B cell (primary cell): Measurements from ENCODE around the gene NFKBIA. TPM values are rescaled to one million over a fixed set of nuclear protein-coding genes. Genes with fewer than 3 reads are reported as not detected.

Source experiments
- ATAC-seq: fragments of 200-7000 bp; cut with Tn5 transposase; one replicate; pipeline ENCODE4 v1.10.0; 2021; ENCODE audit warnings: low read depth, mild to moderate bottlenecking, moderate number of reproducible peaks, moderate library complexity
- CTCF ChIA-PET: fragments of 350-600 bp; sonication (Branson Sonifier 250); formaldehyde crosslinking; loops from one replicate; lab custom pipeline; 2021; ENCODE audit warnings: antibody characterized with exemption, inconsistent platforms; lab: Charles Lee
- POLR2A ChIA-PET: fragments of 350-600 bp; sonication (Branson Sonifier 250); formaldehyde crosslinking; loops from one replicate; lab custom pipeline; 2021; ENCODE audit warnings: antibody characterized with exemption; lab: Charles Lee
- DNase-seq: peaks from one replicate; pipeline ENCODE4 v3.0.0; 2013
- H2AFZ ChIP-seq: 2 replicates; pipeline ENCODE4 v1.6.1; 2012; ENCODE audit warnings: mild to moderate bottlenecking, low read depth, low read length; ENCODE audit not compliant: insufficient read depth, poor library complexity, severe bottlenecking
- H3K27ac ChIP-seq, 2 donors: 1 replicate in 1 of 2; 2 replicates in 1 of 2; pipeline ENCODE4 v1.5.1; 2012 to 2013; ENCODE audit warnings: low read length in 2 of 2, mild to moderate bottlenecking in 2 of 2, moderate library complexity in 1 of 2
- H3K27me3 ChIP-seq, 4 experiments: fragments of 200-600 bp in 1 of 4; sonication (generic) in 1 of 4; replicated peaks in 1 of 4; 1 replicate in 2 of 4; 2 replicates in 2 of 4; pipeline versions ENCODE4 v1.6.1 to v1.7.0; 2013 to 2016; ENCODE audit warnings: low read length in 3 of 4, mild to moderate bottlenecking in 2 of 4, mixed read lengths in 1 of 4, moderate library complexity in 1 of 4; ENCODE audit not compliant: insufficient read depth in 4 of 4, control insufficient read depth in 3 of 4; ENCODE audit errors: control extremely low read depth in 1 of 4
- H3K36me3 ChIP-seq, 2 experiments: replicated peaks in 1 of 2; 1 replicate in 1 of 2; 2 replicates in 1 of 2; pipeline versions ENCODE4 v1.6.1 to v1.7.1; 2013; ENCODE audit warnings: low read length in 1 of 2; ENCODE audit not compliant: insufficient read depth in 2 of 2, control insufficient read depth in 1 of 2; ENCODE audit errors: control extremely low read depth in 1 of 2, extremely low read depth in 1 of 2
- H3K4me1 ChIP-seq, 2 donors: fragments of 200-600 bp in 1 of 2; sonication (generic) in 1 of 2; 1 replicate in 1 of 2; 2 replicates in 1 of 2; pipeline versions ENCODE4 v1.5.1 to v1.6.1; 2013 to 2017; ENCODE audit warnings: low read length in 2 of 2; ENCODE audit not compliant: control insufficient read depth in 2 of 2, insufficient read depth in 2 of 2
- H3K4me2 ChIP-seq: replicated peaks from 2 replicates; pipeline ENCODE3; 2012; ENCODE audit warnings: mild to moderate bottlenecking, low read depth, low read length; ENCODE audit not compliant: poor library complexity, severe bottlenecking
- H3K4me3 ChIP-seq, 5 experiments: fragments of 200-600 bp in 1 of 5; sonication (generic) in 1 of 5; 1 replicate in 3 of 5; 2 replicates in 2 of 5; pipeline versions ENCODE4 v1.5.1 to v1.7.0; 2011 to 2016; ENCODE audit warnings: low read length in 4 of 5, mild to moderate bottlenecking in 4 of 5, low read depth in 2 of 5, control low read depth in 1 of 5, moderate library complexity in 1 of 5; ENCODE audit not compliant: insufficient read depth in 1 of 5; ENCODE audit errors: control extremely low read depth in 1 of 5, extremely low read depth in 1 of 5
- H3K79me2 ChIP-seq: fragments of 200-600 bp; sonication (generic); one replicate; pipeline ENCODE4 v1.6.0; 2016; ENCODE audit warnings: low read length; ENCODE audit not compliant: control insufficient read depth, insufficient read depth
- H3K9ac ChIP-seq: fragments of 200-600 bp; sonication (generic); 2 replicates; pipeline ENCODE4 v1.6.1; 2017; ENCODE audit warnings: mild to moderate bottlenecking, low read length, moderate library complexity
- H3K9me3 ChIP-seq, 3 donors: one replicate each; pipeline versions ENCODE4 v1.6.1 to v1.7.1; 2013; ENCODE audit warnings: low read length in 2 of 3; ENCODE audit not compliant: control insufficient read depth in 2 of 3, insufficient read depth in 1 of 3; ENCODE audit errors: control extremely low read depth in 1 of 3
- H4K20me1 ChIP-seq: 2 replicates; pipeline ENCODE4 v1.6.0; 2012; ENCODE audit warnings: mild to moderate bottlenecking, low read length; ENCODE audit not compliant: insufficient read depth, control insufficient read depth, poor library complexity, severe bottlenecking
- H3K27ac Mint-ChIP-seq: one replicate; pipeline ENCODE4 v1.8.0; 2021; ENCODE audit warnings: mixed read lengths
- H3K27me3 Mint-ChIP-seq: one replicate; pipeline ENCODE4 v1.8.0; 2021; ENCODE audit warnings: mixed read lengths
- H3K4me1 Mint-ChIP-seq: one replicate; pipeline ENCODE4 v1.8.0; 2021; ENCODE audit warnings: mixed read lengths
- H3K4me3 Mint-ChIP-seq: one replicate; pipeline ENCODE4 v1.8.0; 2021; ENCODE audit warnings: mixed read lengths
- H3K9me3 Mint-ChIP-seq: one replicate; pipeline ENCODE4 v1.8.0; 2022; ENCODE audit warnings: mixed read lengths; ENCODE audit not compliant: insufficient read depth
- EZH2 ChIP-seq: IDR thresholded peaks from 2 replicates; pipeline ENCODE4 v1.6.1; 2012; ENCODE audit warnings: borderline replicate concordance, low read depth, mild to moderate bottlenecking, moderate library complexity, low read length; ENCODE audit not compliant: insufficient read depth, poor library complexity, severe bottlenecking
- whole genome bisulfite sequencing: methylation state at CpG from one replicate; pipeline ENCODE4 v1.1.5; 2013; ENCODE audit warnings: missing lambda C conversion rate; ENCODE audit not compliant: insufficient coverage; 5-methylcytosine and 5-hydroxymethylcytosine counted together
- intact Hi-C: fragments of 100-400 bp; cut with micrococcal nuclease; formaldehyde crosslinking; loops from one replicate; pipeline ENCODE4 v1.10.0; 2022
- polyA plus RNA-seq: library from polyadenylated mRNA; depleted of rRNA; stranded (reverse); fragments of >200 nt; gene quantifications from 2 replicates; pipeline ENCODE4 v1.2.3, GENCODE V29; 2012
- total RNA-seq, 2 donors: library from RNA; stranded (reverse); fragments of 120-200 nt in 1 of 2; gene quantifications; 1 replicate in 1 of 2; 2 replicates in 1 of 2; pipeline versions ENCODE4 v1.2.3 to v1.2.4, GENCODE V29; 2013 to 2022
- TF ChIP-seq, protein P1 (sequence below): fragments of 200-600 bp; IDR thresholded peaks from one replicate; pipeline ENCODE4 v1.8.0; 2022; ENCODE audit warnings: antibody characterized with exemption, mild to moderate bottlenecking

The NFKBIA gene
- total and polyA plus RNA-seq, 2 donors (not counting 1 experiment from before 2014, with no cell fraction given) = 308 to 3,195 TPM

DNA sequence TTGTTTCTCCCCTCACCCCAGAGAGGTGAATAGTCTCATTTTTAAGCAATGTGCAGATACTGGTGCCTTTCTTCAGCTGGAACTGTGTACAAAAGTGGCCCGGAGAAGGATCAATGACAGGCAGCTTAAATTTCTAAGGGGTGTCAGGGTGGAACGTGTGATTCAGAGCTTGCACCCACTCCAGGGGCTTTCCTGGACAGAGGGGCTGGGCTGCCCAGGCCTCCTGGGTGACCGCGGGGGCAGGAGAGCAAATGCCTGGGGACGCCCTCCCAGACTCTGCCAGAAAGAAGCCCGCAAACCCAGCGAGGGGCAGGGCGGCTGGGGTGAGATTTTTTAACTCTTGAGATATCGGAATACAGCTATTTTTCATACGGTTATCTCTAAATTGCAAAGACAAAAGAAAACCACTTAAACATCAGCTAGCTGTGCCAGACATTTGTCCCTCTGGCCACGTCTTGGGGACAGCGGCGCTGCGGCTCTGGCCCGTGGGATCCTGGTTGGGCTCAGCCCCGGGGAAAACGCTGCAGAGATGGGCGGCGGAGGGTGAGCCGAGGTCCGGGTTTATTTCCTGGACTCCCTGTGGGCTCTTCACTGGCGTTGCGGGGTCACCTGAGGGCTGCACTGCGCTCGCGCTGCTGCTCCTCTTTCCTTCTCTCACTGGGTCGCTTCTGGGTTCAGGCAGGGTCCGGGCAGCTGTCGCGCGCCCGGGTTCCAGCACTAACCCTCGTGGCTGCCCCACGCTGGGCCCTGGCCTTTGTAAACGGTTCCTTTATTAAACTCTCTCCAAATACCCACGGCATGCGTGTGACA is 35.8 kb downstream of the NFKBIA start:
- Histone ChIP-seq H2AFZ (no peak overlapping the region), H3K36me3 (no peaks in the 10 kb centered on the region), H3K27me3 (no peaks in the 10 kb centered on the region), H3K9me3 (peaks cover 0 to 13% (median 0%) of the 10 kb centered on the region in 3 donors), H3K4me2 (no peak overlapping the region), H3K27ac (peak overlapping the region in 1 of 2 donors; percentile 21), H3K4me1 (peaks cover 26% of the 10 kb centered on the region in 2 donors), H4K20me1 (no peaks in the 10 kb centered on the region), H3K9ac (no peak overlapping the region), H3K79me2 (no peaks in the 10 kb centered on the region), H3K4me3 (no peak overlapping the region)
- ChIA-PET CTCF (interaction anchor here (0.7 to 1.4 kb wide), 2 partner anchors 33 to 139 kb away, joined by 3 read pairs; no protein-coding TSS in a partner anchor), POLR2A (interaction anchor here (2.5 kb wide), 1 partner anchor 35 kb away, joined by 12 read pairs; the partner anchor contains the start of gene NFKBIA)
- Mint-ChIP-seq H3K4me3 (no peak overlapping the region), H3K27ac (no peak overlapping the region), H3K4me1 (peaks cover 29% of the 10 kb centered on the region), H3K27me3 (no peaks in the 10 kb centered on the region), H3K9me3 (peaks cover 4% of the 10 kb centered on the region)
- no peak for DNase-seq
- ATAC-seq = no peak
- intact Hi-C loops = loop anchor here (5.0 kb wide), 1 partner anchor 34 kb away; the partner anchor contains the start of gene NFKBIA
- TF ChIP-seq EZH2 = no peak
- TF ChIP-seq, protein P1, sequence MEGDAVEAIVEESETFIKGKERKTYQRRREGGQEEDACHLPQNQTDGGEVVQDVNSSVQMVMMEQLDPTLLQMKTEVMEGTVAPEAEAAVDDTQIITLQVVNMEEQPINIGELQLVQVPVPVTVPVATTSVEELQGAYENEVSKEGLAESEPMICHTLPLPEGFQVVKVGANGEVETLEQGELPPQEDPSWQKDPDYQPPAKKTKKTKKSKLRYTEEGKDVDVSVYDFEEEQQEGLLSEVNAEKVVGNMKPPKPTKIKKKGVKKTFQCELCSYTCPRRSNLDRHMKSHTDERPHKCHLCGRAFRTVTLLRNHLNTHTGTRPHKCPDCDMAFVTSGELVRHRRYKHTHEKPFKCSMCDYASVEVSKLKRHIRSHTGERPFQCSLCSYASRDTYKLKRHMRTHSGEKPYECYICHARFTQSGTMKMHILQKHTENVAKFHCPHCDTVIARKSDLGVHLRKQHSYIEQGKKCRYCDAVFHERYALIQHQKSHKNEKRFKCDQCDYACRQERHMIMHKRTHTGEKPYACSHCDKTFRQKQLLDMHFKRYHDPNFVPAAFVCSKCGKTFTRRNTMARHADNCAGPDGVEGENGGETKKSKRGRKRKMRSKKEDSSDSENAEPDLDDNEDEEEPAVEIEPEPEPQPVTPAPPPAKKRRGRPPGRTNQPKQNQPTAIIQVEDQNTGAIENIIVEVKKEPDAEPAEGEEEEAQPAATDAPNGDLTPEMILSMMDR = no peak
- 91% methylated on average over 36 of the region's 37 CpGs for WGBS

GRCh38 chr14:35368139-35368460 is 36.4 kb downstream of the NFKBIA start:
- H3K9ac ChIP-seq = no peak overlapping the region
- H3K4me1 Mint-ChIP-seq = peaks cover 29% of the 10 kb centered on the region
- H3K9me3 Mint-ChIP-seq = peaks cover 4% of the 10 kb centered on the region
- WGBS = 0% methylated on average over 1 of the region's 2 CpGs
- peak overlapping the region; percentile 41 for H3K4me3 Mint-ChIP-seq
- H3K9me3 ChIP-seq = peaks cover 0 to 13% (median 0%) of the 10 kb centered on the region in 3 donors
- ChIA-PET POLR2A (interaction anchor here (0.7 to 2.5 kb wide), 2 partner anchors 28 to 36 kb away, joined by 6 to 12 read pairs; partner anchors contain the start of gene NFKBIA), CTCF (interaction anchor here (0.7 to 1.8 kb wide), 4 partner anchors 8 to 153 kb away, joined by 3 to 4 read pairs (median 3); no protein-coding TSS in a partner anchor)
- H3K27ac Mint-ChIP-seq = peak overlapping the region; percentile 50
- no peak for TF ChIP-seq EZH2
- TF ChIP-seq, protein P1 = no peak
- no peaks in the 10 kb centered on the region for H4K20me1 ChIP-seq
- no peaks in the 10 kb centered on the region for H3K27me3 Mint-ChIP-seq
- intact Hi-C loops = loop anchor here (5.0 kb wide), 1 partner anchor 34 kb away; the partner anchor contains the start of gene NFKBIA
- DNase-seq (no peak), ATAC-seq (no peak)
- no peaks in the 10 kb centered on the region for H3K79me2 ChIP-seq
- peak overlapping the region; percentile 78 for H2AFZ ChIP-seq
- no peaks in the 10 kb centered on the region for H3K36me3 ChIP-seq
- H3K4me2 ChIP-seq = peak overlapping the region; percentile 64
- peak overlapping the region; percentile 18 to 21 for H3K27ac ChIP-seq
- no peaks in the 10 kb centered on the region for H3K27me3 ChIP-seq
- no peak overlapping the region for H3K4me3 ChIP-seq
- H3K4me1 ChIP-seq = peaks cover 26% of the 10 kb centered on the region in 2 donors
